GM23338 (cell line): Measurements from ENCODE around the gene NCOR2. TPM values are rescaled to one million over a fixed set of nuclear protein-coding genes. Genes with fewer than 3 reads are reported as not detected.

Experiments
- ATAC-seq: fragments of 200-7000 bp; cut with Tn5 transposase; 3 replicates; pipeline ENCODE4 v1.9.1; 2020
- DNase-seq: peaks from one replicate; pipeline ENCODE4 v3.0.0-alpha.2; 2015; ENCODE audit warnings: low spot score
- H2AFZ ChIP-seq: fragments of 200-600 bp; sonication (generic); 2 replicates; pipeline ENCODE4 v1.8.0; 2016; ENCODE audit warnings: antibody characterized with exemption, mild to moderate bottlenecking, moderate library complexity
- H3F3A ChIP-seq: fragments of 200-600 bp; sonication (generic); replicated peaks from 2 replicates; pipeline ENCODE4 v1.8.0; 2017; ENCODE audit warnings: antibody characterized with exemption, mixed run types, low read depth
- H3K27ac ChIP-seq: fragments of 200-600 bp; sonication (generic); 2 replicates; pipeline ENCODE4 v1.6.1; 2016; ENCODE audit warnings: low read depth
- H3K27me3 ChIP-seq: fragments of 200-600 bp; sonication (generic); 2 replicates; pipeline ENCODE4 v1.8.0; 2016; ENCODE audit warnings: mild to moderate bottlenecking, mixed run types, moderate library complexity; ENCODE audit not compliant: insufficient read depth
- H3K36me3 ChIP-seq: fragments of 200-600 bp; sonication (generic); 2 replicates; pipeline ENCODE4 v1.8.0; 2016; ENCODE audit warnings: mild to moderate bottlenecking; ENCODE audit not compliant: insufficient read depth
- H3K4me1 ChIP-seq: fragments of 200-600 bp; sonication (generic); 2 replicates; pipeline ENCODE4 v1.8.0; 2016; ENCODE audit warnings: mild to moderate bottlenecking, moderate library complexity; ENCODE audit not compliant: insufficient read depth
- H3K4me2 ChIP-seq: fragments of 200-600 bp; sonication (generic); 2 replicates; pipeline ENCODE4 v1.7.1; 2017; ENCODE audit warnings: mixed run types
- H3K4me3 ChIP-seq: fragments of 200-600 bp; sonication (generic); 2 replicates; pipeline ENCODE4 v1.6.1; 2016; ENCODE audit warnings: mixed run types
- H3K79me2 ChIP-seq: fragments of 200-600 bp; sonication (generic); replicated peaks from 2 replicates; pipeline ENCODE4 v1.8.0; 2017; ENCODE audit warnings: mild to moderate bottlenecking; ENCODE audit not compliant: insufficient read depth
- H3K9me2 ChIP-seq: fragments of 200-600 bp; sonication (generic); 2 replicates; pipeline ENCODE4 v1.8.0; 2017; ENCODE audit not compliant: insufficient read depth
- H4K20me1 ChIP-seq: fragments of 200-600 bp; sonication (generic); replicated peaks from 2 replicates; pipeline ENCODE4 v1.8.0; 2017; ENCODE audit warnings: mild to moderate bottlenecking; ENCODE audit not compliant: insufficient read depth
- H3K27ac Mint-ChIP-seq: 2 replicates; pipeline ENCODE4 v1.8.0; 2020; ENCODE audit warnings: inconsistent platforms, mild to moderate bottlenecking, moderate library complexity, mixed read lengths
- H3K27me3 Mint-ChIP-seq: 3 replicates; pipeline ENCODE4 v1.8.0; 2022; ENCODE audit warnings: low read depth, mild to moderate bottlenecking, moderate library complexity, mixed read lengths, inconsistent platforms; ENCODE audit not compliant: insufficient read depth, poor library complexity
- H3K36me3 Mint-ChIP-seq: 3 replicates; pipeline ENCODE4 v1.8.0; 2021; ENCODE audit warnings: low read depth, mild to moderate bottlenecking, inconsistent platforms, moderate library complexity, mixed read lengths
- H3K4me1 Mint-ChIP-seq: 3 replicates; pipeline ENCODE4 v1.8.0; 2020; ENCODE audit warnings: mild to moderate bottlenecking, inconsistent platforms, mixed read lengths
- H3K4me3 Mint-ChIP-seq: 3 replicates; pipeline ENCODE4 v1.8.0; 2021; ENCODE audit warnings: moderate library complexity, mild to moderate bottlenecking, inconsistent platforms, mixed read lengths
- H3K9me3 Mint-ChIP-seq: 3 replicates; pipeline ENCODE4 v1.8.0; 2020; ENCODE audit warnings: moderate library complexity, mild to moderate bottlenecking, inconsistent platforms, mixed read lengths
- CREB1 ChIP-seq: fragments of 250-450 bp; sonication (Bioruptor Pico); IDR thresholded peaks from 2 replicates; pipeline ENCODE4 v1.5.0; 2020; ENCODE audit warnings: low read depth, mild to moderate bottlenecking, moderate library complexity
- CTCF ChIP-seq, 2 experiments: fragments of 200-600 bp in 1 of 2; sonication (generic) in 1 of 2; conservative IDR thresholded peaks; 2 replicates each; pipeline versions ENCODE4 v1.5.1 to v1.6.1; 2016 to 2017; ENCODE audit warnings: antibody characterized with exemption in 2 of 2, low read depth in 2 of 2, mild to moderate bottlenecking in 2 of 2, moderate library complexity in 1 of 2
- ETS1 ChIP-seq: IDR thresholded peaks from 2 replicates; pipeline ENCODE4 v1.6.1; 2016; ENCODE audit warnings: antibody characterized with exemption
- EZH2 ChIP-seq: fragments of 200-600 bp; sonication (generic); IDR thresholded peaks from one replicate; pipeline ENCODE4 v1.8.0; 2017; ENCODE audit warnings: antibody characterized with exemption, mild to moderate bottlenecking, low read depth; ENCODE audit not compliant: unreplicated experiment
- EZH2phosphoT487 ChIP-seq: fragments of 200-600 bp; sonication (generic); IDR thresholded peaks from one replicate; pipeline ENCODE4 v1.8.1; 2018; ENCODE audit warnings: antibody characterized with exemption; ENCODE audit not compliant: unreplicated experiment
- JUNB ChIP-seq: IDR thresholded peaks from one replicate; pipeline ENCODE4 v1.6.1; 2016; ENCODE audit warnings: antibody characterized with exemption; ENCODE audit not compliant: unreplicated experiment
- NANOG ChIP-seq: IDR thresholded peaks from 2 replicates; pipeline ENCODE4 v1.6.1; 2016; ENCODE audit warnings: antibody characterized with exemption, borderline replicate concordance
- POLR2AphosphoS5 ChIP-seq: IDR thresholded peaks from 2 replicates; pipeline ENCODE4 v1.6.1; 2016; ENCODE audit warnings: antibody characterized with exemption, low read depth
- REST ChIP-seq: IDR thresholded peaks from one replicate; pipeline ENCODE4 v1.6.1; 2018; ENCODE audit warnings: antibody characterized with exemption; ENCODE audit not compliant: unreplicated experiment
- STAT1 ChIP-seq: IDR thresholded peaks from one replicate; pipeline ENCODE4 v1.6.1; 2016; ENCODE audit warnings: antibody characterized with exemption; ENCODE audit not compliant: unreplicated experiment
- ZNF114 ChIP-seq: fragments of 250-450 bp; sonication (Bioruptor Pico); IDR thresholded peaks from 2 replicates; pipeline ENCODE4 v1.5.0; 2020; ENCODE audit warnings: mild to moderate bottlenecking, moderate library complexity
- ZNF331 ChIP-seq: fragments of 250-450 bp; sonication (Bioruptor Pico); IDR thresholded peaks from 2 replicates; pipeline ENCODE4 v1.5.0; 2020; ENCODE audit warnings: low read depth, mild to moderate bottlenecking, moderate library complexity
- ZNF462 ChIP-seq: fragments of 250-450 bp; sonication (Bioruptor Pico); IDR thresholded peaks from 2 replicates; pipeline ENCODE4 v1.5.0; 2020; ENCODE audit warnings: mild to moderate bottlenecking, moderate library complexity
- polyA plus RNA-seq: library from polyadenylated mRNA; unstranded; fragments of >200 nt; fragmentation: Nextera tagmentation; extraction: Ambion mirVana; gene quantifications from 2 replicates; pipeline ENCODE4 v1.2.1, GENCODE V29; 2016
- total RNA-seq: library from RNA; depleted of rRNA; stranded (reverse); fragments of >200 nt; shearing (Covaris generic); gene quantifications from 2 replicates; pipeline ENCODE4 v1.2.3, GENCODE V29; 2014

Gene NCOR2
- total and polyA plus RNA-seq, 2 experiments from 2014 or later: 69.6 to 190 TPM

GRCh38 chr12:124555168-124556073 is 12.0 kb downstream of the NCOR2 start:
- DNase-seq: no peak
- no peak overlapping the region for H3K27ac ChIP-seq
- peaks cover 44% of the 10 kb centered on the region for H3K4me1 ChIP-seq
- no peak overlapping the region for H2AFZ ChIP-seq
- no peak overlapping the region for H3K27ac Mint-ChIP-seq
- H3K27me3 Mint-ChIP-seq: peaks cover 20% of the 10 kb centered on the region
- H3K79me2 ChIP-seq: peaks cover 100% of the 10 kb centered on the region
- no peaks in the 10 kb centered on the region for H3K36me3 ChIP-seq
- H3K4me3 ChIP-seq: no peak overlapping the region
- TF ChIP-seq POLR2AphosphoS5 (no peak), ZNF462 (no peak), NANOG (no peak), ETS1 (no peak), ZNF331 (CRISPR knock-in tag) (no peak), JUNB (no peak), CREB1 (no peak), STAT1 (no peak), REST (no peak), CTCF (conservative IDR thresholded peaks at IDR 0.05; ENCODE audit: low read depth in 2 of 2) (no peak), EZH2phosphoT487 (no peak), ZNF114 (CRISPR knock-in tag) (no peak), EZH2 (no peak)
- peaks cover 80% of the 10 kb centered on the region for H4K20me1 ChIP-seq
- H3K4me1 Mint-ChIP-seq: peaks cover 64% of the 10 kb centered on the region
- H3K9me3 Mint-ChIP-seq: no peaks in the 10 kb centered on the region
- H3F3A ChIP-seq: peaks cover 14% of the 10 kb centered on the region; the same call in 1 of the 2 replicates
- no peaks in the 10 kb centered on the region for H3K9me2 ChIP-seq
- H3K4me2 ChIP-seq: no peak overlapping the region
- H3K4me3 Mint-ChIP-seq: no peak overlapping the region
- no peak for ATAC-seq
- peaks cover 12% of the 10 kb centered on the region for H3K36me3 Mint-ChIP-seq
- H3K27me3 ChIP-seq: no peaks in the 10 kb centered on the region
